WI38 (cell line): ENCODE data around the gene PPP2R2C.

Experiments used
- H3K4me3 ChIP-seq: 2 replicates; pipeline ENCODE4 v1.5.1; 2011; ENCODE audit warnings: low read depth, mild to moderate bottlenecking, control low read depth, low read length
- TF ChIP-seq, protein P1 (sequence below): IDR thresholded peaks from 2 replicates; pipeline ENCODE4 v1.5.1; 2012; ENCODE audit warnings: low read depth, mild to moderate bottlenecking, control low read depth, low read length

PPP2R2C gene

DNA sequence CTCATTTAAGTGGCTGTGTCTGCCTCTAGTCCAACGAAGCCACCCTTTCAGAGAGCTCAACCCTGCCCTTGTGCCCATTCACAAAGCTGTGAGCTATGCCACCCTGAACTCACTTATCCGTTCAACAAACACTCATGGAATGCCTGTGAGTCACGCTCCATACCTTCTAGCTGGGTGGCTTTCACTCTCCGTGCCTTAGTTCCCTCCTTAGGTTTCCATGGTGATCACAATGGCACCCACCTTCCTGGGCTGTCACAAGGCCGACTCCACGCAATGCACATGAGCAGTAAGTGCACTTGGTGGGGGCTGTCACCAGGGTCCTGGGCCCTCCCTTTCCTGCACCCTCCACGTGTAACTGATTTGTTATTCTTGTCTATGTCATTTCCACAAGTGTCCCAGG lies 37.2 kb upstream of the PPP2R2C start:
- TF ChIP-seq, protein P1, sequence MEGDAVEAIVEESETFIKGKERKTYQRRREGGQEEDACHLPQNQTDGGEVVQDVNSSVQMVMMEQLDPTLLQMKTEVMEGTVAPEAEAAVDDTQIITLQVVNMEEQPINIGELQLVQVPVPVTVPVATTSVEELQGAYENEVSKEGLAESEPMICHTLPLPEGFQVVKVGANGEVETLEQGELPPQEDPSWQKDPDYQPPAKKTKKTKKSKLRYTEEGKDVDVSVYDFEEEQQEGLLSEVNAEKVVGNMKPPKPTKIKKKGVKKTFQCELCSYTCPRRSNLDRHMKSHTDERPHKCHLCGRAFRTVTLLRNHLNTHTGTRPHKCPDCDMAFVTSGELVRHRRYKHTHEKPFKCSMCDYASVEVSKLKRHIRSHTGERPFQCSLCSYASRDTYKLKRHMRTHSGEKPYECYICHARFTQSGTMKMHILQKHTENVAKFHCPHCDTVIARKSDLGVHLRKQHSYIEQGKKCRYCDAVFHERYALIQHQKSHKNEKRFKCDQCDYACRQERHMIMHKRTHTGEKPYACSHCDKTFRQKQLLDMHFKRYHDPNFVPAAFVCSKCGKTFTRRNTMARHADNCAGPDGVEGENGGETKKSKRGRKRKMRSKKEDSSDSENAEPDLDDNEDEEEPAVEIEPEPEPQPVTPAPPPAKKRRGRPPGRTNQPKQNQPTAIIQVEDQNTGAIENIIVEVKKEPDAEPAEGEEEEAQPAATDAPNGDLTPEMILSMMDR = no peak
- H3K4me3 ChIP-seq = no peak overlapping the region

GRCh38 chr4:6507345-6507744 lies 34.9 kb upstream of the PPP2R2C start:
- H3K4me3 ChIP-seq = no peak overlapping the region
- TF ChIP-seq, protein P1 = no peak

DNA sequence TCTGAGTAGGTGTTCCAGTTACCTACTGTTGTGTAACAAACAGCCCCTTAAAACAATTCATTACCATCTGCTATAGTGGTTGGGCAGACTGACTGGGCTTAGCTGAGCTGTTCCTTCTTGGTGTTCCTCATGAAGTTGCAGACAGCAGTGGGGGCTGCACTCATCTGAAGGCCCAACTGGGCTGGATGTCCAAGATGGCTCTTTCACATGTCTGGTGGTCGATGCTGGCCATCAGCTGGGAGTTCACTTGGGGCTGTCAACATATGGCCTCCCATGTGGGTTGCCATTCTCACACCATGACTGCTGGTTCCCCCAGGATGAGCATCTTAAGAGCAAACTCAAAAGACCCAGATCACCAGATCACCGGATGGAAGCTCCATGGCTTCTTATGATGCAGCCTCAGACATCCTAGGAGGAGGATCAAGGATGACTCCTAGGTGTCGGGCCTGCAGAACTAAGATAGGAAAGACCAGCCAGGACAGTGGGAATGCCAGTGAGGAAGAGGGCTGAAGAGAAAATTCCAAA lies 34.3 kb upstream of the PPP2R2C start:
- H3K4me3 ChIP-seq = no peak overlapping the region
- TF ChIP-seq, protein P1 = no peak

DNA sequence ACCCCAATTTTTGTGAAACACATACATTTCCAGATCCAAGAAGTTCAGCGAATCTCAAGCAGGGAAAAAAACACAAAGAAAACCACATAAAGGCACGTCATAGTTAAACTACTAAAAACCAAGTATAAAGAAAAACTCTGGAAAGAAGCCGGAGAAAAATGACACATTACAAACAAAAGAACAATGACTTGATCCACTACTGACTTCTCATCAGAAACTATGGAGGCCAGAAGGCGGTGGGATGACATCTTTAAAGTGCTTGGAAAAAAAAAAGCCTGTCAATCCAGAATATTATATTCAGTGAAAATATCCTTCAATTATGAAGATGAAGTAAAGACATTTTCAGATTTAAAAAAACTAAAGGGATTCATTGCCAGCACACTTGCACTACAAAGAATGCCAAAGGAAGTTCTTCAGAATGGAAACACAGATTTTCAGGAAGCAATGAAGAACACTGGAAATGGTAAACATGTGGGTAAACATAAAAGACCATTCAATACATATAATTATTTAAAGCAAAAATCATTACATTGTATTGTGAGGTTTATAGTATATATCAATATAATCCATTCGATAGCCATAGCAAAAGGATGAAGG lies 32.6 kb upstream of the PPP2R2C start:
- no peak overlapping the region for H3K4me3 ChIP-seq
- TF ChIP-seq, protein P1 = no peak

- H3K4me3 ChIP-seq = no peak overlapping the region
- TF ChIP-seq, protein P1 = no peak
Observed at GRCh38 chr4:6502747-6503465, 30.5 kb upstream of the PPP2R2C start.

DNA sequence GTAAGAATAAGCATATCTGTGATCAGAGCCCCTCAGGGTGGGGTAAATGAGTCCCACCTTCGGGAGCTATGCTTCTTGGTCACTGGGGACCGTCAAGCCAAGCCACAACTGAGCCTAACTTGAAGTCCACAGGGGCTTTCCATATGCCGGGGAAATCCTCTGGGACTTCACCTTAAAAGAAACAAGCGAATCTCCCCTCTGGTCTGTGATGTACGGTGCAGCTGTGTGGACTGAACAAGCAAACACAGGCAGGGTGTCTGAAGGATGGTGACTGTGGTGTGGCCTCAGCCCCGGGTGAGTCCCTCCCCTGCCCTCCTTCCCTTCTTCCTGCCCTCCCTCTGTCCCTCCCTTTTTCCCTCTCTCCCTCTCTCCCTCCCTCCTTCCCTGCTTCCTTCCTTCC lies 29.7 kb upstream of the PPP2R2C start:
- TF ChIP-seq, protein P1 = no peak
- H3K4me3 ChIP-seq = no peak overlapping the region

GRCh38 chr4:6501171-6501570 lies 28.8 kb upstream of the PPP2R2C start:
- no peak overlapping the region for H3K4me3 ChIP-seq
- TF ChIP-seq, protein P1 = no peak
